Neural crest cell (in vitro differentiated cells): ENCODE measurements around the gene AUTS2. TPM values are rescaled to one million over a fixed set of nuclear protein-coding genes. Genes with fewer than 3 reads are reported as not detected.

ENCODE experiments used
- DNase-seq: peaks from one replicate; pipeline ENCODE4 v3.0.0; 2021; ENCODE audit warnings: low read depth, mixed read lengths, low spot score
- H3K27ac Mint-ChIP-seq: one replicate; pipeline ENCODE4 v1.8.0; 2021; ENCODE audit warnings: mild to moderate bottlenecking, mixed read lengths; ENCODE audit not compliant: unreplicated experiment
- H3K27me3 Mint-ChIP-seq: 2 replicates; pipeline ENCODE4 v1.8.0; 2021; ENCODE audit warnings: low read depth, mild to moderate bottlenecking, mixed read lengths
- H3K36me3 Mint-ChIP-seq: 2 replicates; pipeline ENCODE4 v1.8.0; 2021; ENCODE audit warnings: low read depth, mild to moderate bottlenecking, mixed read lengths
- H3K4me1 Mint-ChIP-seq: 2 replicates; pipeline ENCODE4 v1.8.0; 2021; ENCODE audit warnings: mixed read lengths
- H3K4me3 Mint-ChIP-seq: one replicate; pipeline ENCODE4 v1.8.0; 2021; ENCODE audit warnings: mild to moderate bottlenecking, mixed read lengths
- H3K9me3 Mint-ChIP-seq: 2 replicates; pipeline ENCODE4 v1.8.0; 2021; ENCODE audit warnings: mixed read lengths
- CTCF ChIP-seq: fragments of 200-600 bp; sonication (generic); conservative IDR thresholded peaks from 2 replicates; pipeline ENCODE4 v1.5.0; 2021; ENCODE audit warnings: antibody characterized with exemption, mild to moderate bottlenecking
- total RNA-seq: library from RNA; stranded (reverse); gene quantifications from 2 replicates; pipeline ENCODE4 v1.2.1, GENCODE V29; 2021

AUTS2 gene
- total RNA-seq, 1 donor from 2014 or later = 152 TPM

- TF ChIP-seq CTCF = no peak
- no peak overlapping the region for H3K27ac Mint-ChIP-seq
- H3K27me3 Mint-ChIP-seq = no peaks in the 10 kb centered on the region
- peaks cover 3% of the 10 kb centered on the region for H3K36me3 Mint-ChIP-seq
- no peaks in the 10 kb centered on the region for H3K9me3 Mint-ChIP-seq
- H3K4me3 Mint-ChIP-seq = no peak overlapping the region
- no peak for DNase-seq
- peaks cover 17% of the 10 kb centered on the region for H3K4me1 Mint-ChIP-seq
These were observed 1057.4 kb downstream of the AUTS2 start for GRCh38 chr7:70655694-70656093.

DNA sequence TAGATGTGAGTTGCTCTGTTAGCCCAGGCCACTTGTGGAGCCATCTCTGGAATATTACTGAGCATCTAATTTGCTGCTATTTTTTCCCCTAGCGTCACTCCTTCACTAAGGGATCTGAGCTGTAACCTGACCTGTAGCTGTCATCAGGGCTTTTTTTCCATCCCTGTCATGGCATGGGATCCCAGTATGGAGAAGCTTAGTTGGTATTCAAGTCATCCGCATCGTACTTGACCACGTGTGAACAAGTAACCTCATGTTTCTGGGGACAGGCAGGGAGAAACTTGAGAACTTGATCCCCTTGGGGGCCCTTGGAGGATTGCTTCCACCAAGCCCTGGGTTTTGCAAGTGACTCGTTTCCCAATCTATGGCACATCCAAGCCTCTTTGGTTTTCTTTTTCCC lies 1059.3 kb downstream of the AUTS2 start:
- H3K27ac Mint-ChIP-seq = no peak overlapping the region
- H3K4me1 Mint-ChIP-seq = peaks cover 17% of the 10 kb centered on the region
- no peak overlapping the region for H3K4me3 Mint-ChIP-seq
- DNase-seq = no peak
- TF ChIP-seq CTCF = no peak
- H3K27me3 Mint-ChIP-seq = no peaks in the 10 kb centered on the region
- no peaks in the 10 kb centered on the region for H3K9me3 Mint-ChIP-seq
- peaks cover 3% of the 10 kb centered on the region for H3K36me3 Mint-ChIP-seq

- Mint-ChIP-seq H3K4me1 (peaks cover 17% of the 10 kb centered on the region), H3K36me3 (peaks cover 3% of the 10 kb centered on the region), H3K27me3 (no peaks in the 10 kb centered on the region), H3K9me3 (no peaks in the 10 kb centered on the region), H3K4me3 (no peak overlapping the region), H3K27ac (no peak overlapping the region)
- no peak for DNase-seq
- no peak for TF ChIP-seq CTCF
These were observed 1059.8 kb downstream of the AUTS2 start for GRCh38 chr7:70657989-70658632.

DNA sequence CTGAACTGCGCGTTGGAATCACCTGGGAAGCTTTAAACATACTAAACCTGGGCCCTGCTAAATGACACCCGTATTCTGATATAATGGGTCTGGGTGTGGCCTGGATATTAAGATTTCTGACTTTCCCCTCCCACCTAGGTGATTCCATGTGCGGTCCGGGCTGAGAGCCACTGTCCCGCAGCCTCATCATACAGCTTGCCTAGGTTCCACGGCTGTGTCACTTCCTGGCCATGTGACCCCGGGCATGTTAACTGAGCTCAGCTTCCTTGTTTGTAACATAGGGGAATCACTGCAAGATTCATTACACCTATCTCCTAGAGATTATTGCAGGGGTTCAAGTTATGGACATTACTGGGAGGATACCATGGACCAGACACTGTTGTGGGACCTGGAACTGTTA lies 1061.0 kb downstream of the AUTS2 start:
- TF ChIP-seq CTCF = no peak
- DNase-seq = no peak
- Mint-ChIP-seq H3K9me3 (no peaks in the 10 kb centered on the region), H3K36me3 (peaks cover 3% of the 10 kb centered on the region), H3K4me3 (no peak overlapping the region), H3K27me3 (no peaks in the 10 kb centered on the region), H3K4me1 (peaks cover 17% of the 10 kb centered on the region), H3K27ac (no peak overlapping the region)

- Mint-ChIP-seq H3K27me3 (no peaks in the 10 kb centered on the region), H3K4me1 (peaks cover 17% of the 10 kb centered on the region), H3K36me3 (peaks cover 3% of the 10 kb centered on the region), H3K4me3 (no peak overlapping the region), H3K9me3 (no peaks in the 10 kb centered on the region), H3K27ac (no peak overlapping the region)
- TF ChIP-seq CTCF = no peak
- DNase-seq = no peak
These were observed 1062.0 kb downstream of the AUTS2 start for GRCh38 chr7:70660154-70660818.
